K562 (cell line): ENCODE results near the gene PIK3AP1. TPM values are rescaled to one million over a fixed set of nuclear protein-coding genes. Genes with fewer than 3 reads are reported as not detected.

ENCODE experiments used
- CCNT2 ChIP-seq: IDR thresholded peaks from 2 replicates; pipeline ENCODE4 v1.6.1; 2011; ENCODE audit warnings: borderline replicate concordance, low read depth, mild to moderate bottlenecking, moderate library complexity, mixed read lengths, low read length; ENCODE audit not compliant: insufficient read length; ENCODE audit errors: extremely low read depth
- CXXC5 ChIP-seq: fragments of 250-450 bp; sonication (Bioruptor Pico); IDR thresholded peaks from 2 replicates; pipeline ENCODE4 v1.8.0; 2022; ENCODE audit warnings: inconsistent platforms, mild to moderate bottlenecking, moderate library complexity
- DACH1 ChIP-seq: fragments of 450-650 bp; IDR thresholded peaks from 2 replicates; pipeline ENCODE4 v1.6.1; 2018; ENCODE audit not compliant: partially characterized antibody
- ETV1 ChIP-seq: fragments of 450-650 bp; conservative IDR thresholded peaks from 2 replicates; pipeline ENCODE4 v1.6.1; 2016; ENCODE audit warnings: missing genetic modification characterization, control low read depth, low read depth, missing compliant biosample characterization
- EZH2 ChIP-seq: IDR thresholded peaks from 2 replicates; pipeline ENCODE4 v1.6.1; 2012; ENCODE audit warnings: low read depth, mild to moderate bottlenecking, inconsistent platforms, low read length, borderline replicate concordance
- GABPB2 ChIP-seq: fragments of 250-450 bp; sonication (Bioruptor Pico); conservative IDR thresholded peaks from 2 replicates; pipeline ENCODE4 v1.5.1; 2021; ENCODE audit warnings: mild to moderate bottlenecking
- HIVEP1 ChIP-seq: fragments of 250-450 bp; sonication (Bioruptor Pico); IDR thresholded peaks from 2 replicates; pipeline ENCODE4 v1.4.0; 2020; ENCODE audit warnings: mild to moderate bottlenecking
- MED1 ChIP-seq: sonication (generic); formaldehyde crosslinking; IDR thresholded peaks from 2 replicates; pipeline ENCODE4 v1.8.1; 2023; ENCODE audit warnings: missing genetic modification reagents, borderline replicate concordance
- PCBP1 ChIP-seq: fragments of 200-400 bp; formaldehyde crosslinking; IDR thresholded peaks from 2 replicates; pipeline ENCODE4 v1.6.1; 2018; ENCODE audit warnings: mild to moderate bottlenecking, low read depth, low read length; ENCODE audit not compliant: poor library complexity, severe bottlenecking
- PTBP1 ChIP-seq: fragments of 200-400 bp; formaldehyde crosslinking; IDR thresholded peaks from 2 replicates; pipeline ENCODE4 v1.6.1; 2017; ENCODE audit warnings: low read depth, low read length
- TAL1 ChIP-seq: fragments of 450-650 bp; IDR thresholded peaks from 2 replicates; pipeline ENCODE4 v1.6.1; 2016; ENCODE audit warnings: mild to moderate bottlenecking
- TEAD4 ChIP-seq, 2 experiments: sonication (generic) in 1 of 2; formaldehyde crosslinking in 1 of 2; IDR thresholded peaks; 2 replicates each; pipeline versions ENCODE4 v1.6.1 to v1.8.0; 2012 to 2022; ENCODE audit warnings: borderline replicate concordance in 1 of 2, inconsistent platforms in 1 of 2, low read length in 1 of 2, mild to moderate bottlenecking in 1 of 2, missing genetic modification reagents in 1 of 2
- ZFX ChIP-seq: sonication (generic); formaldehyde crosslinking; IDR thresholded peaks from 2 replicates; pipeline ENCODE4 v1.8.0; 2022; ENCODE audit warnings: mild to moderate bottlenecking, missing genetic modification reagents, moderate library complexity
- ZNF175 ChIP-seq: fragments of 200-800 bp; sonication (Bioruptor generic); IDR thresholded peaks from 2 replicates; pipeline ENCODE4 v1.6.1; 2016; ENCODE audit warnings: low read depth, mild to moderate bottlenecking, missing genetic modification characterization, missing compliant biosample characterization
- ZNF354B ChIP-seq: fragments of 250-450 bp; sonication (Bioruptor Pico); IDR thresholded peaks from 2 replicates; pipeline ENCODE4 v1.4.0; 2020
- ZNF384 ChIP-seq: IDR thresholded peaks from 2 replicates; pipeline ENCODE4 v1.6.1; 2012; ENCODE audit warnings: low read depth, low read length, improper control_type of control experiment
- ZNF445 ChIP-seq: fragments of 250-450 bp; sonication (Bioruptor Pico); IDR thresholded peaks from 2 replicates; pipeline ENCODE4 v1.4.0; 2020; ENCODE audit warnings: low read depth, mild to moderate bottlenecking, moderate library complexity
- ZNF830 ChIP-seq: fragments of 250-450 bp; sonication (Bioruptor Pico); IDR thresholded peaks from 2 replicates; pipeline ENCODE4 v1.5.0; 2021; ENCODE audit warnings: mild to moderate bottlenecking
- polyA plus RNA-seq, 8 experiments: library from polyadenylated mRNA; depleted of rRNA in 4 of 8; stranded (reverse) in 5 of 8; unstranded in 3 of 8; fragments of >200 nt; fragmentation: Nextera tagmentation in 2 of 8; fragmentation: Illumina TruSeq in 1 of 8; extraction: Ambion mirVana in 2 of 8; extraction: Trizol in 1 of 8; gene quantifications; 2 replicates each; pipeline versions ENCODE4 v1.2.1 to v1.2.3, GENCODE V29; 2011 to 2014; ENCODE audit warnings: inconsistent platforms in 1 of 8, missing spikeins in 1 of 8
- total RNA-seq, 7 experiments: library from RNA; depleted of rRNA in 6 of 7; stranded (reverse); fragments of >200 nt in 6 of 7; fragmentation: Illumina TruSeq in 2 of 7; extraction: Trizol in 2 of 7; gene quantifications; 2 replicates each; pipeline versions ENCODE4 v1.2.1 to v1.2.3, GENCODE V29; 2011 to 2021; ENCODE audit warnings: low replicate concordance in 1 of 7
- TF ChIP-seq, protein P1 (sequence below): fragments of 250-450 bp; sonication (Bioruptor Pico); IDR thresholded peaks from 2 replicates; pipeline ENCODE4 v1.8.0; 2022; ENCODE audit warnings: moderate library complexity, mild to moderate bottlenecking, inconsistent platforms
- TF ChIP-seq, protein P2 (sequence below): fragments of 200-800 bp; sonication (Bioruptor generic); IDR thresholded peaks from 2 replicates; pipeline ENCODE4 v1.6.1; 2016; ENCODE audit warnings: missing genetic modification characterization, missing compliant biosample characterization
- TF ChIP-seq, protein P3 (sequence below), 2 experiments: fragments of 200-800 bp in 1 of 2; sonication (Bioruptor generic) in 1 of 2; sonication (generic) in 1 of 2; formaldehyde crosslinking in 1 of 2; IDR thresholded peaks in 1 of 2; conservative IDR thresholded peaks in 1 of 2; 2 replicates each; pipeline versions ENCODE4 v1.5.0 to v1.6.1; 2016 to 2020; ENCODE audit warnings: missing compliant biosample characterization in 1 of 2, missing genetic modification characterization in 1 of 2, missing genetic modification reagents in 1 of 2

PIK3AP1 gene
- total and polyA plus RNA-seq, 9 of the 15 experiments (the other 6 are each of a cell fraction or from before 2014, with no cell fraction given), result 0.20 to 2.4 (median 1.4) TPM

DNA sequence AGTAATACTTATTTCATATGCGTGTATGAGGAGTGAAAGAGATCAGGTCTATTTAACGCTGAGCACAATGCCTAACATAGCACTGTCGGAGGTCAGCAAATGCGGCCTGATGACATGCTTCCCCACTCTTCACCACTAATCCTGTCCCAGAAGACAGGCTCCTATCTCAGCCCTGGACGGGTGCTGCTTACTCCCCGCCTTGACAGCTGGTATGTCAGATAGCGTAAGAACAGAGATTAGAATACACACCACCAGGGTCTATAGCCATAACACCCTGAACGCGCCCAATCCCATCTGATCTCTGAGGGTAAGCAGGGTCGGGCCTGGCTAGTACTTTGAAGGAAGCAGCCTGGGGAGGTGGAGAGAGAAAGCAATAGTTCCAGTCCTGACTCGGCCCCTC is 101.2 kb downstream of the PIK3AP1 start (continued):
- TF ChIP-seq, protein P1, sequence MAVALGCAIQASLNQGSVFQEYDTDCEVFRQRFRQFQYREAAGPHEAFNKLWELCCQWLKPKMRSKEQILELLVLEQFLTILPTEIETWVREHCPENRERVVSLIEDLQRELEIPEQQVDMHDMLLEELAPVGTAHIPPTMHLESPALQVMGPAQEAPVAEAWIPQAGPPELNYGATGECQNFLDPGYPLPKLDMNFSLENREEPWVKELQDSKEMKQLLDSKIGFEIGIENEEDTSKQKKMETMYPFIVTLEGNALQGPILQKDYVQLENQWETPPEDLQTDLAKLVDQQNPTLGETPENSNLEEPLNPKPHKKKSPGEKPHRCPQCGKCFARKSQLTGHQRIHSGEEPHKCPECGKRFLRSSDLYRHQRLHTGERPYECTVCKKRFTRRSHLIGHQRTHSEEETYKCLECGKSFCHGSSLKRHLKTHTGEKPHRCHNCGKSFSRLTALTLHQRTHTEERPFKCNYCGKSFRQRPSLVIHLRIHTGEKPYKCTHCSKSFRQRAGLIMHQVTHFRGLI (CRISPR knock-in tag), result no peak
- TF ChIP-seq CXXC5 (CRISPR knock-in tag), result peak; percentile 96
- TF ChIP-seq ZNF445 (CRISPR knock-in tag), result no peak
- no peak for TF ChIP-seq MED1 (CRISPR knock-in tag)
- peak; percentile 99 for TF ChIP-seq TEAD4 (IDR thresholded peaks at IDR 0.05; ENCODE audit: low read length)
- TF ChIP-seq TEAD4 (CRISPR knock-in tag; IDR thresholded peaks at IDR 0.05; ENCODE audit: borderline replicate concordance), result no peak
- 0 out of 2 replicates have a peak, but pooled peaks have one; percentile 13 for TF ChIP-seq ETV1 (tag)
- TF ChIP-seq DACH1, result peak; percentile 72
- no peak for TF ChIP-seq ZNF175 (CRISPR knock-in tag)
- TF ChIP-seq, protein P2, sequence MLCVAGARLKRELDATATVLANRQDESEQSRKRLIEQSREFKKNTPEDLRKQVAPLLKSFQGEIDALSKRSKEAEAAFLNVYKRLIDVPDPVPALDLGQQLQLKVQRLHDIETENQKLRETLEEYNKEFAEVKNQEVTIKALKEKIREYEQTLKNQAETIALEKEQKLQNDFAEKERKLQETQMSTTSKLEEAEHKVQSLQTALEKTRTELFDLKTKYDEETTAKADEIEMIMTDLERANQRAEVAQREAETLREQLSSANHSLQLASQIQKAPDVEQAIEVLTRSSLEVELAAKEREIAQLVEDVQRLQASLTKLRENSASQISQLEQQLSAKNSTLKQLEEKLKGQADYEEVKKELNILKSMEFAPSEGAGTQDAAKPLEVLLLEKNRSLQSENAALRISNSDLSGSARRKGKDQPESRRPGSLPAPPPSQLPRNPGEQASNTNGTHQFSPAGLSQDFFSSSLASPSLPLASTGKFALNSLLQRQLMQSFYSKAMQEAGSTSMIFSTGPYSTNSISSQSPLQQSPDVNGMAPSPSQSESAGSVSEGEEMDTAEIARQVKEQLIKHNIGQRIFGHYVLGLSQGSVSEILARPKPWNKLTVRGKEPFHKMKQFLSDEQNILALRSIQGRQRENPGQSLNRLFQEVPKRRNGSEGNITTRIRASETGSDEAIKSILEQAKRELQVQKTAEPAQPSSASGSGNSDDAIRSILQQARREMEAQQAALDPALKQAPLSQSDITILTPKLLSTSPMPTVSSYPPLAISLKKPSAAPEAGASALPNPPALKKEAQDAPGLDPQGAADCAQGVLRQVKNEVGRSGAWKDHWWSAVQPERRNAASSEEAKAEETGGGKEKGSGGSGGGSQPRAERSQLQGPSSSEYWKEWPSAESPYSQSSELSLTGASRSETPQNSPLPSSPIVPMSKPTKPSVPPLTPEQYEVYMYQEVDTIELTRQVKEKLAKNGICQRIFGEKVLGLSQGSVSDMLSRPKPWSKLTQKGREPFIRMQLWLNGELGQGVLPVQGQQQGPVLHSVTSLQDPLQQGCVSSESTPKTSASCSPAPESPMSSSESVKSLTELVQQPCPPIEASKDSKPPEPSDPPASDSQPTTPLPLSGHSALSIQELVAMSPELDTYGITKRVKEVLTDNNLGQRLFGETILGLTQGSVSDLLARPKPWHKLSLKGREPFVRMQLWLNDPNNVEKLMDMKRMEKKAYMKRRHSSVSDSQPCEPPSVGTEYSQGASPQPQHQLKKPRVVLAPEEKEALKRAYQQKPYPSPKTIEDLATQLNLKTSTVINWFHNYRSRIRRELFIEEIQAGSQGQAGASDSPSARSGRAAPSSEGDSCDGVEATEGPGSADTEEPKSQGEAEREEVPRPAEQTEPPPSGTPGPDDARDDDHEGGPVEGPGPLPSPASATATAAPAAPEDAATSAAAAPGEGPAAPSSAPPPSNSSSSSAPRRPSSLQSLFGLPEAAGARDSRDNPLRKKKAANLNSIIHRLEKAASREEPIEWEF (CRISPR knock-in tag), result no peak
- no peak for TF ChIP-seq ZNF830 (CRISPR knock-in tag)
- TF ChIP-seq TAL1, result peak; percentile 98
- TF ChIP-seq, protein P3, sequence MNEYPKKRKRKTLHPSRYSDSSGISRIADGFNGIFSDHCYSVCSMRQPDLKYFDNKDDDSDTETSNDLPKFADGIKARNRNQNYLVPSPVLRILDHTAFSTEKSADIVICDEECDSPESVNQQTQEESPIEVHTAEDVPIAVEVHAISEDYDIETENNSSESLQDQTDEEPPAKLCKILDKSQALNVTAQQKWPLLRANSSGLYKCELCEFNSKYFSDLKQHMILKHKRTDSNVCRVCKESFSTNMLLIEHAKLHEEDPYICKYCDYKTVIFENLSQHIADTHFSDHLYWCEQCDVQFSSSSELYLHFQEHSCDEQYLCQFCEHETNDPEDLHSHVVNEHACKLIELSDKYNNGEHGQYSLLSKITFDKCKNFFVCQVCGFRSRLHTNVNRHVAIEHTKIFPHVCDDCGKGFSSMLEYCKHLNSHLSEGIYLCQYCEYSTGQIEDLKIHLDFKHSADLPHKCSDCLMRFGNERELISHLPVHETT (CRISPR knock-in tag; conservative IDR thresholded peaks at IDR 0.05 in 1 of 2, IDR thresholded peaks at IDR 0.05 in 1 of 2), result peak in 1 of 2 experiments; percentile 43; a peak in 1 of 4 replicates
- peak; percentile 44; the same call in 1 of the 2 replicates for TF ChIP-seq EZH2
- peak; percentile 59 for TF ChIP-seq ZFX (CRISPR knock-in tag)
- no peak for TF ChIP-seq PTBP1
- TF ChIP-seq HIVEP1, result no peak
- no peak for TF ChIP-seq ZNF354B
- no peak for TF ChIP-seq GABPB2 (CRISPR knock-in tag)
- TF ChIP-seq PCBP1, result no peak
- peak; percentile 95 for TF ChIP-seq CCNT2
- TF ChIP-seq ZNF384, result no peak
